Astrocyte (in vitro differentiated cells and primary cell): ENCODE data around the gene SNCAIP. TPM values are rescaled to one million over a fixed set of nuclear protein-coding genes. Genes with fewer than 3 reads are reported as not detected.

Source experiments
- DNase-seq: peaks from one replicate; pipeline ENCODE4 v3.0.0-alpha.2; 2010; ENCODE audit warnings: low read depth
- FAIRE-seq: peaks from 2 replicates; lab custom pipeline; 2011; peaks lifted over from hg19 to GRCh38; lab: Jason Lieb, UNC
- H2AFZ ChIP-seq: 2 replicates; pipeline ENCODE4 v1.6.0; 2012; ENCODE audit warnings: low read depth, low read length, inconsistent platforms
- H3K27ac ChIP-seq: 2 replicates; pipeline ENCODE4 v1.5.1; 2011; ENCODE audit warnings: low read depth, low read length, inconsistent platforms
- H3K27me3 ChIP-seq: 2 replicates; pipeline ENCODE4 v1.6.0; 2011; ENCODE audit warnings: low read length, inconsistent platforms; ENCODE audit not compliant: insufficient read depth
- H3K36me3 ChIP-seq: 2 replicates; pipeline ENCODE4 v1.5.1; 2011; ENCODE audit warnings: low read length, inconsistent platforms; ENCODE audit not compliant: insufficient read depth
- H3K4me1 ChIP-seq: 2 replicates; pipeline ENCODE4 v1.5.1; 2011; ENCODE audit warnings: low read length, inconsistent platforms; ENCODE audit not compliant: insufficient read depth
- H3K4me2 ChIP-seq: 2 replicates; pipeline ENCODE4 v1.6.0; 2012; ENCODE audit warnings: low read length, inconsistent platforms
- H3K4me3 ChIP-seq: 2 replicates; pipeline ENCODE4 v1.5.1; 2011; ENCODE audit warnings: low read depth, mild to moderate bottlenecking, low read length, inconsistent platforms; ENCODE audit not compliant: insufficient read depth
- H3K79me2 ChIP-seq: 2 replicates; pipeline ENCODE4 v1.6.0; 2012; ENCODE audit warnings: mild to moderate bottlenecking, low read length, inconsistent platforms; ENCODE audit not compliant: insufficient read depth
- H3K9ac ChIP-seq: 2 replicates; pipeline ENCODE4 v1.6.0; 2012; ENCODE audit warnings: mild to moderate bottlenecking, low read length, inconsistent platforms
- H3K9me3 ChIP-seq: 2 replicates; pipeline ENCODE4 v1.5.1; 2012; ENCODE audit warnings: low read depth, mild to moderate bottlenecking, low read length, inconsistent platforms; ENCODE audit not compliant: insufficient read depth
- H4K20me1 ChIP-seq: 2 replicates; pipeline ENCODE4 v1.6.0; 2012; ENCODE audit warnings: low read length, inconsistent platforms; ENCODE audit not compliant: insufficient read depth
- H3K27ac Mint-ChIP-seq: one replicate; pipeline ENCODE4 v1.8.0; 2021; ENCODE audit warnings: mild to moderate bottlenecking, mixed read lengths; ENCODE audit not compliant: unreplicated experiment
- H3K27me3 Mint-ChIP-seq: one replicate; pipeline ENCODE4 v1.8.0; 2021; ENCODE audit warnings: low read depth, mixed read lengths; ENCODE audit not compliant: unreplicated experiment
- H3K36me3 Mint-ChIP-seq: one replicate; pipeline ENCODE4 v1.8.0; 2021; ENCODE audit warnings: low read depth, mixed read lengths; ENCODE audit not compliant: unreplicated experiment
- H3K4me1 Mint-ChIP-seq: one replicate; pipeline ENCODE4 v1.8.0; 2021; ENCODE audit warnings: low read depth, mixed read lengths; ENCODE audit not compliant: unreplicated experiment
- H3K4me3 Mint-ChIP-seq: one replicate; pipeline ENCODE4 v1.8.0; 2021; ENCODE audit warnings: mild to moderate bottlenecking, moderate library complexity, mixed read lengths; ENCODE audit not compliant: unreplicated experiment
- H3K9me3 Mint-ChIP-seq: one replicate; pipeline ENCODE4 v1.8.0; 2021; ENCODE audit warnings: mild to moderate bottlenecking, mixed read lengths; ENCODE audit not compliant: unreplicated experiment
- CTCF ChIP-seq: IDR thresholded peaks from 2 replicates; pipeline ENCODE4 v1.5.1; 2011; ENCODE audit warnings: low read depth, mild to moderate bottlenecking, inconsistent platforms, low read length, moderate library complexity; ENCODE audit not compliant: insufficient read depth
- EZH2 ChIP-seq: IDR thresholded peaks from 2 replicates; pipeline ENCODE4 v1.6.1; 2012; ENCODE audit warnings: mild to moderate bottlenecking, low read length, inconsistent platforms; ENCODE audit not compliant: insufficient read depth
- total RNA-seq: library from RNA; stranded (reverse); gene quantifications from 2 replicates; pipeline ENCODE4 v1.2.1, GENCODE V29; 2021

Gene SNCAIP
- total RNA-seq, 1 donor from 2014 or later = 1.7 TPM

GRCh38 chr5:122371511-122372151, 59.6 kb downstream of the SNCAIP start:
- no peaks in the 10 kb centered on the region for H3K9me3 Mint-ChIP-seq
- H3K9ac ChIP-seq = no peak overlapping the region
- no peaks in the 10 kb centered on the region for H4K20me1 ChIP-seq

DNA sequence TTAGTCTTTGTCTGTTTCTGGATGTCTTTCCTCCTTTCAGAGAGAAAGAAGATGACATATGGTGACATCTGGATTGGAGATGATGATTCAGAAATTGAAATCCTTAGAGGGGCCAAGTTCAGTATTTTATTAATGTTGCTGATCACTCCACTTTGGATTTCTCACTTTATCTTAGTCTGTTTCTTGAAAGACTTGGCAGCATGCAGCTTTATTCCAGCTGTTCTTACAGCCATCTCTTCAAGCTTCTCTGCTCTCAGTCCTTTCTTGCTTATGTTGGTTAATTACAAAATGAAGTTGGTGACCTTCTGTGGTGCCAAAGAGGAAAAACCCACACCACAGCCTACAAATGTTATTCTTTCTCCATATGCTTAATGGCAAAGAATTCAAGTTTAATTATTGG, 62.1 kb downstream of the SNCAIP start:
- Histone ChIP-seq H3K4me3 (no peak overlapping the region), H4K20me1 (no peaks in the 10 kb centered on the region), H3K9me3 (no peaks in the 10 kb centered on the region), H3K27ac (no peak overlapping the region), H3K4me2 (no peak overlapping the region), H3K27me3 (no peaks in the 10 kb centered on the region), H3K9ac (no peak overlapping the region), H3K36me3 (no peaks in the 10 kb centered on the region), H3K79me2 (no peaks in the 10 kb centered on the region), H3K4me1 (no peaks in the 10 kb centered on the region), H2AFZ (no peak overlapping the region)
- Mint-ChIP-seq H3K27ac (no peak overlapping the region), H3K4me1 (no peaks in the 10 kb centered on the region), H3K4me3 (no peak overlapping the region), H3K27me3 (no peaks in the 10 kb centered on the region), H3K9me3 (peaks cover 3% of the 10 kb centered on the region), H3K36me3 (no peaks in the 10 kb centered on the region)
- FAIRE-seq (no peak), DNase-seq (no peak)
- no peak for TF ChIP-seq CTCF
- no peak for TF ChIP-seq EZH2

More at GRCh38 chr5:122371511-122372151, 59.6 kb downstream of the SNCAIP start:
- H2AFZ ChIP-seq = no peak overlapping the region
- H3K79me2 ChIP-seq = no peaks in the 10 kb centered on the region
- DNase-seq = no peak
- H3K27me3 Mint-ChIP-seq = peaks cover 5% of the 10 kb centered on the region
- H3K27me3 ChIP-seq = no peaks in the 10 kb centered on the region
- no peak overlapping the region for H3K4me3 Mint-ChIP-seq
- no peak overlapping the region for H3K27ac Mint-ChIP-seq
- no peak overlapping the region for H3K4me2 ChIP-seq
- no peaks in the 10 kb centered on the region for H3K36me3 Mint-ChIP-seq
- no peak for FAIRE-seq
- no peaks in the 10 kb centered on the region for H3K9me3 ChIP-seq
- no peaks in the 10 kb centered on the region for H3K4me1 Mint-ChIP-seq
- H3K27ac ChIP-seq = no peak overlapping the region
- no peak for TF ChIP-seq EZH2
- no peaks in the 10 kb centered on the region for H3K4me1 ChIP-seq
- no peak overlapping the region for H3K4me3 ChIP-seq
- H3K36me3 ChIP-seq = no peaks in the 10 kb centered on the region

GRCh38 chr5:122375801-122376200, 63.8 kb downstream of the SNCAIP start:
- no peaks in the 10 kb centered on the region for H3K36me3 Mint-ChIP-seq
- no peak overlapping the region for H3K4me3 ChIP-seq
- FAIRE-seq = no peak

More at GRCh38 chr5:122375801-122376200, 63.8 kb downstream of the SNCAIP start:
- H3K9me3 ChIP-seq = no peaks in the 10 kb centered on the region
- TF ChIP-seq EZH2 = no peak
- no peak for TF ChIP-seq CTCF
- H3K27ac Mint-ChIP-seq = no peak overlapping the region
- no peaks in the 10 kb centered on the region for H3K4me1 Mint-ChIP-seq
- H3K27ac ChIP-seq = no peak overlapping the region
- H4K20me1 ChIP-seq = no peaks in the 10 kb centered on the region
- H3K27me3 Mint-ChIP-seq = no peaks in the 10 kb centered on the region
- H3K4me1 ChIP-seq = no peaks in the 10 kb centered on the region
- H3K79me2 ChIP-seq = no peaks in the 10 kb centered on the region
- H3K4me3 Mint-ChIP-seq = no peak overlapping the region
- H3K36me3 ChIP-seq = no peaks in the 10 kb centered on the region
- no peaks in the 10 kb centered on the region for H3K27me3 ChIP-seq
- H2AFZ ChIP-seq = no peak overlapping the region
- no peak overlapping the region for H3K4me2 ChIP-seq
- no peak for DNase-seq
- H3K9me3 Mint-ChIP-seq = peaks cover 3% of the 10 kb centered on the region
- H3K9ac ChIP-seq = no peak overlapping the region
